Fibroblast of skin of abdomen (primary cell): ENCODE data around the gene KDR.
A peak's percentile ranks its signal among the peaks of the same experiment; 100 is the strongest.

ENCODE experiments used
- DNase-seq: peaks from one replicate; pipeline ENCODE4 v3.0.0-alpha.2; 2013

The KDR gene

DNA sequence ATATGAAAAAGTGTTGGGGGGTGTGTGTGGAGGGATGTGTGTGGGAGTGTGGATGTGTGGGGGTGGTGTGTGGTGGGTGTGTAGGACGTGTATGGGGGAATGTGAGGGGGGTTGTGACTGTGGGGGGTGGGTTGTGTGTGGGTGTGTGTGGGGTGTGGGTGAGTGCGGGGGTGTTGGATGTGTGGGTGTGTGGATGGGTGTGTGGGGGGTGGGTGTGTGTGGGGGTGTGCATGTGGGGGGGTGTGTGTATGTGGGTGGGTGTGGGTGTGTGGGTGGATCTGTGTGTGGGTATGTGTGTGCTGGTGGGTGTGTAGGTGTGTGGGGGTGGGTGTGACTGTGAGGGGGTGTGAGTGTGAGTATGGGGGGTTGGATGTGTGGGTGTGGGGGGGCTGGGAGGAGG is 47.8 kb downstream of the KDR start:
- no peak for DNase-seq

DNA sequence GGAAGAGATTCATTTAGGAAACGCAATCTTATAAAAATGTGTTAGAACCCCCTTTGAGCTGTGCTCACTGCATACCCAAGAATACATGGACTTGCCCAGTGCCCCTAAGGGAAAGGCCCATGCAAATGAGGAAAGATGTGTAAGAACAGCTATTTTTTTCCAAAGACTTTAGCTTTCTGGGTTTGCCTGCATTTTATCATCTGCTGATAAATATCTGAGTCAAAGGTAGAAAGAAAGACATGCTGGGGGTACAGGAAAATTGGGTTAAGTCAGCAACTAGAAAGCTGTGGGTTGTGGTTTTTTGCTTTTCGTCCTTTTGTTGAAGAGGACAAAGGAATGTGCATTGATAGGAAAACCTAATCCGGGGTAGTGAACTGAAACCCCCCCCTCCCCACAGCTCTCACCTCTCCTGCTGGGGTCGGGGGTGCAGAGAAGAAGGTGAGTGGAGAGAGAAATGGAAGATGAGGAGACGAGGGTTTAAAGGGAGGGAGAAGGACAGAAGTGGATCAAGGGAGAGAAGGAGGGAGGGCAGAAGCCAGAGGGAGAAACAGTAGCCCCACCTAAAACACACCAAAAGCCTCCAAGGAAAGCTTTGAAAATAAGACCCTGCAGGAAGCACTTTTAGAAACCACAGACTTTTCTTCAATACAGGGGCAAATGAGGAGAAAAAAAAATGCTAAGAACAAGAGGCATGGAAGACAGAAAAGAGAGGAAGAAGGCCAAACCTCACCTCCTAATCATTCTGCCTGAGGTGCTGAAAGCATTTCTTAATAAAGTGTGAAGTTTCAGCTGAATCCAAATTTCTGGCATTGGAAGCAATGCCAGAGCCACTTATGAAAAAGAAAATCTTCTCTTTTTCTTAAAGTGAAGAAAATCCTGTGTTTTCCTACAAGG is 49.3 kb downstream of the KDR start:
- DNase-seq: peak; percentile 5

DNA sequence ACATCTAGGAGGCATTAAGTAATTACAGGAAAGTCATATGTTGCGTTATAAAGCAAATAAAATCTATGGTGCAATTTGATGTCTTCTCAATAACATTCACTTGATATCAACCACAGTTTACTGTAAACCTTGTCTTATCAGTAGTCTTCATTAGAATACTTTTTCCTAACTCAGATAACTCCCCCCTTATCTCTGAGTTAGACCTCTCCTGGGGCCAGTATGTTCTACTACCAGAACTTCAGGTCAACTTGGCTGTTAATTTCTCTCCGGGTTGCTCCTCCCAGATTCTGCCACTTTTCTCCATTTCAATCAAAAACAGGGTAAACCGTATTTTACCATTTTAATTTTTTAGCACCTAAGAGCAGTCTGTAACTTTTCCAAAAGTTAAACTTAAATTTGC is 50.0 kb downstream of the KDR start:
- no peak for DNase-seq

DNA sequence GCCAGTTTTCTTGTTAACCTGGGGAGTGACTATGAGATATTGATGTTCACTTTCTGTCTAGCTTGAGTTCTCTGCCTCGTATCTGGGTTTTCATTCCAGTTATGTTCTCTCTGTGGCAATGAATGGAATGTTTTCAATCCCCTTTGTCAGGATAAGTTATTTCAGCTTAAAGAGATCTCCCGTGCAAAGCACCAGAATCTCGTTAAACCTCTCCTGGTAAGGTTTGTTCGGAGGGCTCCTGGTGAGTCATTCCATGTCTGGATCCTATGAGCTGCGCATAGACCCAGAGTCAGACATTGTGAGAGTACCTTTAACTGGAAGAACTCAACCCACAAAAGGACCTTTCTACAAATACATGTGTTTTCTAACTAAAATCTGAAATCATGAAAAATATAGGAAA is 51.0 kb downstream of the KDR start:
- peak; percentile 62 for DNase-seq

DNA sequence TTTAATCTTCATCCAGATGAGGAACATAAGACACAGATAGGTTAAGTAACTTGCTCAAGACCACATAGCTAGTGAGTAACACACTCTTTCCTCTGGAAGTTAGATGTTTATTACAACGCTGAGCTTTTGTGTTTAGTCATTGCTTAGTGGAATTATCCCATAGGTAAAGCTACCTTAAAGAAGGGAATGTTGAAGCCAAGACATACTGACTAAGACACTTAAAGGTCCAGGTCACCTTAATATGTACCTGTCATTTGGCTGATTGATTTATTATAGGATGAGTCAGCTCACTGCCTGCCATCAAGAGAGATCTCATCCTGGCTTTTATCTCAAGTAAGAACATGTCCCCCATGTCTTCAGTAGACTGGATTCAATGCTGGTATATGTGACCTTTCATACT is 53.4 kb downstream of the KDR start:
- DNase-seq: no peak

DNA sequence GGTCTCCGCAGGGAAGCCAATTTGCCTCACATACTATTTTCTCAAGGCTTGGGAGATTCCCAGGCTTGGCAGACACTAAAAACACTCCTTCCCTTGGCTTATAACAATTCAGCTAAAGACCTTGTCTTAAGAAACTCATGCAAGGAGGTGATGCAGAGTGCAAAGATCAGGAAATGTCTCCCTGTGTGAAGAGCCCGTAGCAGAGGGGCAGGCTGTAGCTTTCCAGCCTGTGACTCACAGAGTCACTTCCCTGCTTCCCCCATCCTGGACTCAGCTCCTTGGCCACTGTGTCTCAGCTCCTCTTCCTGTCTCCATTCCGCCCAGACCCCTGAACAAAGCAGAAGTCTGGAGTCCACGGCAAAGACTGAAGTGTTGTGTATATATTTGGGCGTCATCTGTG is 56.1 kb downstream of the KDR start:
- peak; percentile 20 for DNase-seq

DNA sequence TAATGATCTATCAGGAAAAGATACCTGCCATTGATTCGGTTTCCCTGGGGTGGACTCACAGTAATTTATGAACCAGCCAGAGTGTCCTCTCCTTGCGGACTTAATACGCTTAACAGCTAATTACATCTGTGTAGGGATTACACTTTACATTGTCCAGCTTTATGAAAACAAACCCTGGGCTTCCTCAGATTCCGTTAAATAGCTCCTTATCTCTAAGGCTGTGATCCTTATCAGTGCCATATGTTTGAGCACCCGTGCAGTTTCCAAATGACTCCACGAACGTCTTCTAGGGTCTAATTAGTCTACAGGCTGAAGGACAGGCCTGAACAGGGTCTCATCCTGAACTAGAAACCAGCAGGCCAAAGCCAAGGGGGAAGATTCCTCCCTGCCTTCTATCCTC is 56.9 kb downstream of the KDR start:
- no peak for DNase-seq

DNA sequence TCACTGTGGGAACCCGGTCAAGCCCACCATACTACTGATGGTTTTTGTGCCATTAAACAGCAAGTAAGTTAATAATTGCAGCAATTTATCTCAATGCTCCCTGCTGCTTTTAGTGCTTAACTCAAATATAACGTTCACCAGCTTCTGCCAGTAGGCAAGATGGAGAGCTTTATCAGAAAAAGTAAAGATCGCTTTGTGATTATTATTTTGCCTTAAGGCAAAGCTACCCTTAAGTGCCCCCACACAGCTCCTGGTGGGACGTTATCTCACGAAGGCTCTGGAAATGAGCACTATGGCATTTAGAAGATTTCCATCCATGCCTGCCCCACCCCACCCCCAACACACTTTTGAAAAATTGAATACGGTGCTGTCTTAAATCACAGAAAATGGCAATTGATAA is 59.4 kb downstream of the KDR start:
- DNase-seq: no peak

DNA sequence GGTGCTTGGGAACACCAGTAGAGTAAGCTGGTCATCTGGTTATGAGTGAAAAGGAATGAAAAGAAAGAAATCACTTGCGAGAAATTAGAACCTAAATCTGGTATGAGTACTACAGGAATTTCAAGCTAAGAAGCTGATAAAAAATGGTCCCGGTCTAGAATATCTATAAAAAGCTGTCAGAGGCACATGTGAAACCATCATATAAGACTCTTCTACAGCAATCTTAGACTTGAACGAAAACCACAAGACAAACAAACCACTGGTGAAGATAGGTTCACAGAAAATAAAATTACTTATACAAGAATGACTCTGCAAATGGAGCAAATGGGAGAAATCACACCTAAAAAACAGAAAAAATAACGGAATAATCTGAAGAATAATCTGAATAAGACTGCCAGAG is 69.9 kb downstream of the KDR start:
- DNase-seq: no peak

DNA sequence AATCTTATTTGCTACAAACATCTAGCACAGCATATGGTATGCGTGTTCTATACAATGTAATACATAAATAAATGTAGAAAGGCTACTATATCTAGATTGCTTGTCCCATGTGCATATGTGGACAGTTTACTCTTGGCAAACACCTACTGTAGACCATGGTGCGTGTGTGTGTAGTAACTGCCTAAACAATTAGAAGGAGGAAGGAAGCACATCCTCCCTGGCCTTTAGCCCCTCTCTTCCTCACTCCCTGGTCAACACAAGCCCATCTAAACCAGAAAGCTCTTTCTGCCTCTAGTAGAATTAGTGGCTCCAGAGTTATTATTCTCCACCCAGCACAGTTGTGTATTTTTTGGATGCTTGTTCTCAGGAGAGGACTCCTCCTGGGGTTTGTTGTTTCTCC is 73.9 kb downstream of the KDR start:
- DNase-seq: no peak

DNA sequence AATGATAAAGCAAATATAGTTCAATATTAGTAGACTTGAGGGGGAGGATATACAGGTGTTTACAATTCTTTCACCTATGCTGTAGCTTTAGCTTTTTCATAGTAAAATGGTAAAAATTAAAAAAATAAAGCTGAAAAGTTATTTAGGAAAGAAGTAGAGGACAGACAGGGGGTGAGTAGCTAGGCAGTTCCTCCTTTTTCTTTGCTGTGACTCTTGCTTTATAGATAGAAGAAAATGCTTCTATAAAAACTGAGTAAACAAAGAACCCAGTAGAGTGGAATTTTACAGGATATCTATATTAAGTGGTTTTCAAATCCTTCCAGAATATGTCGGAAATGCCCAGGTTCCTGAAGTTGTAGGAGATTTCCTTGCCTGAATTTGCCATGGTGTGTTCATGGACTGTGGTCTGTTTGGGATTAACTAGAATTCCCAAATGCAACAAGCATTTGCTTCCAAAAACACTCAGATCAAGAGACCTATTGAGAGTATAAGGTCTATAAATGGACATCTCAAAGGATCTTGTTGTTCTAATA is 74.9 kb downstream of the KDR start:
- no peak for DNase-seq

DNA sequence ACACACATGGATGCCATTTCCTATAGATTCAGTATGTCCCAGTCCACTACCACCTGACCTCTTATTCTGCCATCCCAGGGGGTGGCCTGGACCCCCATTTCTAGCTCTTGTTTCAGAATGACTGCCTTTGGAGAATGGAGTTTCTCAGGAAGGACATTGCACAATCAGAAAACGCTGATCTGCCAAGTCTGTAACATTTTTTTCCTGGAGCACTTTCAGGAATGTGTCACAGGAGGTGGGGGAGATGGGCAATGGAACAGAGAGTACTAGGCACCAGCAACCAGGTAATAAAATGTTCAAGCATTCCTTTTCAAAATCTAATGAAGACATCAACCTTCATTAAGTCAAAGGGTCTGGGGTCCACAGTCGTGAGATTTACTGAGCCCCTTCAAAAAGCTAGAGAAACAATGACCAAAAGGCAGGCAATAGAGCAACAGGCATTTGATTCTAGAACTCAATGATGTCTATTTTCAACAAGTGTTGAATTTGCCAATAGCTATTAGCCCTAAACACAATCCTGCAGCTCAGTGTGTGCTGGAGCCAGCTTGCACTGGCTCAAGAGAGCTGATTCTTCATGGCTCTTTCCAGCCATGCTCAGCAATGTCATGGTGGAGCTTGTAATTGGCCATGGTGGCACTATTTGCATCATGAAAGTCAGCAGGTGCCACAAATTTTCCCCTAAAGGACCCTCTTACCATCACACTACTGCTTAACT is 87.1 kb downstream of the KDR start:
- DNase-seq: peak; percentile 6

DNA sequence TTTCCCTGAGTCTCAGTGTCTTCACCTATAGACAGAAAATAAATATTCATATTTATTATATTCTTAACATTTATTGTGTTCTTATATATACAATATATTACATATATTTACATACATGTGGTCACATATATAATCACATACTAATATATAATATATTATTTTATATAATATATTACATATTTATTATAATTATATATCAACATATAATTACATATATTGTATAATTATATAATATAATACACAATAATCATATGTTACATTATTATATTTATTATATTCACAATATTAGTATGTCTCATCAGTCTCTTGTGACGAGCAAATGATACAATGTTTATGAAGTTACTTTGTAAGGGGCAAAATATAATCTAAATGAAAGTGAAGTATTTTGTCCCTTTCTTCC is 87.7 kb downstream of the KDR start:
- no peak for DNase-seq

DNA sequence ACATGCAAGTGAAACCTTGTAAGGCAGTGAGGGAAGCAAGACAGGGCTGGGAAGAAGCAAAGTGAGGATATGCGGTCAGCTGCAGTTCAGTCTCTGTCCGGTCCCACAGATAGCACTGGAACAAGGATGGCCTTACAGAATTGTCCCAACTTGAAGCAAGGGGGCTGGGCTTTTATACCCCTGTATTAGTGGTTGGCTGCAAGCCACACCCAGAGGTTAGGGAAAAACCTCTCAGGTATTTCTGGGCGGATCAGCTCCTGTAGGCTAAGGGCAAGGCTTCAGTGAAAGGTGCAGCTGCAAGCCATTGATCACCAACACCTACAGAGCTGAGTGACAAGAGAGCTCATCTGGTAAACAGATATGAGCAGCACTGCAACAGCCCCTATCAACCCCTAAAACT is 89.0 kb downstream of the KDR start:
- DNase-seq: no peak

DNA sequence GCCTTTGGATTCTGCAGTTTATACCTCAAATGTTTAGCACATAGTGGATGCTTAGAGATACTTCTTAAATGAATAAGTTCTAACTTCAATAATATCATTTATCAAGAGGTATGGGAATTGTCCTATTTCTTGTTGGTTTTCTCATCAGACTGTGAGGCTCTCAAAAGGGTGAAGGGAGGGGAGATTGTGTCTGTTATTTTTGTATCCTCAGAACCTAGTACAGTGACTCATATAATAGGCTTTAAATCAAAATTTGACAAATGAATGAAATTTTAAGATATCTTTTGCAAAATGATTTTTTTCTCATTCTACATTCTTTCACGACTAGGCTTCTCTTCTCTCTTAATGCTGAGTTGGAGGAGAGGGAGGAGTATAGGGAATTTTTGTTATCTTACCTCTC is 89.5 kb downstream of the KDR start:
- DNase-seq: no peak

DNA sequence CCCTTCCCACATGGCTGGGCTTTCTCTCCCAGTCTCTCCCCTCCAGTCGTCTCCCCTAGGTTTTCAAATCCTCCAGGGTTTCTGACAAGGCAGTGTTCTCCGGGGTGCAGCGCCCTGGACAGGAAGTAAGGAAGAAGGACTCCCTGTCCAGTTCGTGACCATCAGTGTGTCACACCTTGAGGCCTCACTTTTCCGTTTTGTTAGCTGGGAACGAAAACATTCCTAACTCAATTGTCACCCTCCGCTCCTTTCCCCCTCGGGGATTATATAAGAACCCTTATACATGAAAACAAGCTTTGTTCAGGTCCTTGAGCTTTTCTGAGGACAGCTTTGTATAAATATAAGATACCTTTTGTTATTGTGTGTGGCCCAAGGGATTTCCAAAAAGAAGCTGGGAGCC is 92.1 kb downstream of the KDR start:
- no peak for DNase-seq

DNA sequence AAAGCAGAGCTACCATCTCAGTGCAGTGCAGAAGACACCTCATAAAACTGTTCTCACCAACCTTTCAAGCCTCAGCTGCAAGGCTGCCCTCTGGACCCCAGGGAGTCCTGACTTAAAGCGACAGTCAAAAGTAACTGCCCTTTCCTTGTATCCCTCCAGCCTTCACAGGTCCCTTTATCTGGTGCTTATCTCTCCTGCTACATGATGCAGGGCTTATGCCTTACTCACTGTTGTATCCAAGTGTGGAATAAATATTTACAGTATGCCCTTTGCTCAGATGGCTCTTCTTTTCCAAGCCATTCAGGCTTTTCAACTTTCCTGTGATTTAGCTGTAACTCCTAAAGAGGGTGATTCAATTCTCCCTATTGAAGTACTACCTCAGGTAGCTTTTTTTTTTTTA is 92.6 kb downstream of the KDR start:
- DNase-seq: no peak

DNA sequence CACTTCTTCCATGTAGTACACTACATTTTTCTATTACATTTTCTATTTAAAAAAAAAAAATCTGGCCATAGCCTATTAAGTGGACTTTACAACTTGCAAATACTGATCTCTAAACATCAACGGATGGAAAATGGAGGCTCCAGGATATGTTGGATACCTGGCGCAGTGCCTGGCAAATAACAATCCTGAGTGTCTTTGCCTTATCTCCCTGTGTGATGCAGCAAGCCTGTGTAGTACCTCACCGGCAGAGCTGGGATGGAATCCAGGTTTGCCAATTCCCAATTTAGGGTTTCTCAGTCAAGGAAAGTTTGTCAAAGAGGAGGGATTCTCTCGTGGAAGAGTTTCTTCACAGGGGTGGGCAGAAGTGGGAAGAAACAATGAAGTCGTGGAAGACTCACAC is 93.2 kb downstream of the KDR start:
- DNase-seq: no peak

DNA sequence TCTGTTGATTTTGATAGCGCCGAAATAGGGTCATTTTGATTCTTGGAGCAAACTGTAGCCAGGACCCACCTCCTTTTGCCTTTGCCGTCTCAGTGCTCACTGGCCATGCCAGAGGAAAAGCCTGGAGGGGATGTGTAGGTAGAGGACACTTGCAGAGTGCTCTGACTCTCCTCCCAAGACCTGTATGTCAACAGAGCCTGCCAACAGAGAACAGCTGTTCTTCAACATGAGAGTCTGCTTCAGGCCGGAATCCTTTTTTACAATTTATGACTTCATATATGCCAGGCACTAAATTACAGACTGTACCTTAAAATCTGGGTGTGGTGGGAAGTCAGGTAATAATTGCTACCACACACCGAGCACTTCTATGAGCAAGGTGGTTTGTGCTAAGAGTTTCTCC is 94.2 kb downstream of the KDR start:
- DNase-seq: no peak

DNA sequence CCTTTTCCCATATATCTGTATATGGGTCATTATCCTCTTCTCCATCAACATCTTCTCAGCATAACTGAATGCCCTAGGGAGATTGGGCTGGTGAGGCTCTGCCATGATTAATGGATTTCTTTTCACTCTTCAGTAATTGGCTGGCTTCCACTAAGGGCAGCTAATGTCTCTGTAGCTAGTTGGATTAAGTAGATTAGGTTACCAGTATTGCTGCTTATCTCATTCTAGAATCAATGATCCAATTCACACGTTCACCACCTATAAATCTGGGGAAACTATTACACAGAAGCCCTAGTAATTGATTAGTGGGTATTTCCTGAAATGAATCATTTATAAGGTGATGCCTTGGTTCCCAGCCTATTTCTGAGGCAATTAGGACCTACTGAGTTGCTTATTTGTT is 94.8 kb downstream of the KDR start:
- DNase-seq: no peak

DNA sequence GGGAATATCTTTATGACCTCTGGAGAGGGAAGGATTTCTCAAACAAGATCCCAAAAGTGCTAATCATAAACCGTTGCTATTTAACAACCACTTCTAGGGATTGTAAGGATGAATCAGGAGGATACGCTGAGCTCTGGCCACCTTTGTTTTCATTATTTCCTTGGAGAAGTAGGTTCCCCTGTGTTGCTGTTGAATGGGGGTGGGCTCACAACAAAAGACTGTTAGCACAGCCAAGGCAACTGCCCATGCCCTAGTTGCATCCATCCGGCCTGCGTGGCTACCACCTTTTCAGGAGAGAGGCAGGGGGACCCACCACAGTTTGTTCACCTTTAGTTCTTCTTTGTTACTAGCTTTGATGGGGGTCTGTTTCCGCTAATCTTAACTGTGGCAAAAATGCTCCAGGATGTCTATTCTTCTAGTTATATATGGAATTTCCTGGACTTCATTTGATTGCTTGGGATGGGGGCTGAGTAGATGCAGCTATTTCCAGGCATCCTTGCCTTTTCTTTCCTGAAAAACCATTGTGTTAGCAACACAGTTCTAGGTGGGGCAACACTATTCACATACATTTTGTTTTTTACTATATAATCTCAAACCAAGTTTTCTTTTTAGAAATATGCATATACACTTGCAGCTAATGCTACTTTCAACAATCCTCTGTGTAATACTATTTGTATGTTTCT is 95.4 kb downstream of the KDR start:
- DNase-seq: no peak

DNA sequence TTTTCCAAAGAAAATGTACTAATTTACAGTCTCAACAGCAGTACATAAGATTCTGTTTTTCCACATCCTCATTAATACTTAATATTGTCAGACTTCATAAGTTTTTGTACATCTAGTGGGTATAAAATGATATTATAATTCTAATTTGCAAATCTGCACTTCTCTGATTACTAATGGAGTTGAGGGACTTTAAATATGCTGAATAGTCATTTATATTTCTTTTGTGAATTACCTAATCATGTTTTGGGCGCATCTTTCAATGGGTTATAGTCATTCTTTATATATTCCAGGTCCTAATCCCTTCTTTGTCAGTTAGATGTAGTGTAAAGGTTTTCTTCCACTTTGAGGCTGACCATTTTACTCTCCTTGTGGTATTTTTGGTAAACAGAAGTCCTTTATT is 96.1 kb downstream of the KDR start:
- DNase-seq: no peak
